Tibial nerve (tissue), 3 donors: ENCODE data around the gene ACP6.

Experiments used
- CTCF ChIP-seq, 5 experiments: fragments of 200-600 bp in 3 of 5; fragments of 450-650 bp in 2 of 5; sonication (generic) in 3 of 5; IDR thresholded peaks; one replicate each; pipeline ENCODE4 v1.5.1; 2016 to 2019; ENCODE audit warnings: antibody characterized with exemption in 5 of 5, mild to moderate bottlenecking in 3 of 5, moderate library complexity in 2 of 5
- POLR2A ChIP-seq, 2 donors: fragments of 450-650 bp; IDR thresholded peaks; one replicate each; pipeline ENCODE4 v1.6.1; 2017; ENCODE audit warnings: antibody characterized with exemption in 2 of 2, mild to moderate bottlenecking in 2 of 2, moderate library complexity in 2 of 2

GRCh38 chr1:147640553-147641165 lies 29.7 kb downstream of the ACP6 start:
- TF ChIP-seq CTCF (IDR thresholded peaks at IDR 0.05) (peak; percentile 58 to 85 (median 71)), POLR2A (IDR thresholded peaks at IDR 0.05) (no peak)
